Astrocyte (in vitro differentiated cells and primary cell): Measurements from ENCODE around the gene OIP5.

Experiments
- CTCF ChIP-seq: IDR thresholded peaks from 2 replicates; pipeline ENCODE4 v1.5.1; 2011; ENCODE audit warnings: low read depth, mild to moderate bottlenecking, inconsistent platforms, low read length, moderate library complexity; ENCODE audit not compliant: insufficient read depth
- EZH2 ChIP-seq: IDR thresholded peaks from 2 replicates; pipeline ENCODE4 v1.6.1; 2012; ENCODE audit warnings: mild to moderate bottlenecking, low read length, inconsistent platforms; ENCODE audit not compliant: insufficient read depth

- TF ChIP-seq CTCF (no peak), EZH2 (no peak)
These were observed 703 bp upstream of the OIP5 start for GRCh38 chr15:41333026-41333562.
